Measurements from ENCODE around the gene SLC17A4.

SLC17A4 gene

DNA sequence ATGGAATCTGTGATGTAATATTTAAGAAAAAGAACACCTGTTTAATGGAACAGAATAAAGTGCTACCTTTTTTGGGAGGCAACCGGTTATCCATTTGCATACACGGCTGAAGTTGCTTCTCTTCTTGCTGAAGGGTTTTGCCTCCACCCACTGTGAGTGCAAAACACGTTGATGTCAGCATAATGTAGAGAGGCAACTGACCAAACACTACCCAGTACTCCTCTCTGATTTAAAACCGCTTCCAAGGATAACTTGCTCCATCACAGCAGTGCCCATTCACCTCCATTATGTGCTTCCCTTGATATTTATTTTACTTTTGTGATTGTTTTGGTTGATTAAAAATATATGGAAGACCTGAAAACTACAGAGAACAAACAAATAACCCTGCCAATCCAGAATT, 75.9 kb downstream of the SLC17A4 start:
- DNase-seq = no peak

Measured in stimulated activated CD4-positive, alpha-beta T cell treated with anti-CD3 and anti-CD28 coated beads, Interleukin-4, amount 100 ng/mL, for 1 hour (primary cell).